T-helper 1 cell treated with Interleukin-12 subunit alpha and Interleukin-12 subunit beta and Interleukin-4 antibody, amounts not matched to agents 30 ng/mL and 1 ng/mL, for 36 hours (primary cell): ENCODE results near the gene ALX4. TPM values are rescaled to one million over a fixed set of nuclear protein-coding genes. Genes with fewer than 3 reads are reported as not detected.

Source experiments
- intact Hi-C: fragments of 100-400 bp; cut with micrococcal nuclease; formaldehyde crosslinking; loops from one replicate; pipeline ENCODE4 v1.15.1; 2024
- total RNA-seq: library from RNA; stranded (reverse); gene quantifications from 2 replicates; pipeline ENCODE4 v1.2.3, GENCODE V29; 2022

The ALX4 gene
- total RNA-seq, 1 donor from 2014 or later, result not detected

DNA sequence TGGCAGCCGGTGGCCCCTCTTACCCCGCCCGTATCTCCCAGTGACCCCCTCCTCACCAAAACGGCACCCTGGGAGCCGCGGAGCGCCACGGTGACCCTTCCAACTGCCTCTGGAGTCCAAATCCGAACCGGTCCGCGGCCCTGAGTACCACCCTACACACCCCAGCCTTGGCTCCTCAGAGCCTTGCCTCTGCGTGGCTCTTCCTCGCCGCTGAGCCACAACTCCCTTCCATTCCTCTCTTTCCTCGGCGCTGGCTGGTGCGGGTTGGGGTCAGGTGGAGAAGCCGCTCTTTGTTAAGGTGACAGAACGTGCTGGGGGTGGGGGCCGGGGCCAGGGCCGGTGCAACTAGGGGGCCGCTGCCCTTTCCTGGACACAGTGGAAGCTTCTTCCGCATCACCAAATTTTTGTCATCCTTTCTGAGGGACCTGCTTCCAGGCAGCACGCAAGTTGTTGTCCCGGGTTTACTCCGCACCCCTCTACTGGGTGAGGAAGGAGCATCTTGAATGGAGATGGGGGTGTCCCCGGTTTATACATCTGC, 6.5 kb downstream of the ALX4 start:
- intact Hi-C loops, result loop anchor here (10.0 kb wide), 1 partner anchor 341 kb away; no protein-coding TSS in a partner anchor

DNA sequence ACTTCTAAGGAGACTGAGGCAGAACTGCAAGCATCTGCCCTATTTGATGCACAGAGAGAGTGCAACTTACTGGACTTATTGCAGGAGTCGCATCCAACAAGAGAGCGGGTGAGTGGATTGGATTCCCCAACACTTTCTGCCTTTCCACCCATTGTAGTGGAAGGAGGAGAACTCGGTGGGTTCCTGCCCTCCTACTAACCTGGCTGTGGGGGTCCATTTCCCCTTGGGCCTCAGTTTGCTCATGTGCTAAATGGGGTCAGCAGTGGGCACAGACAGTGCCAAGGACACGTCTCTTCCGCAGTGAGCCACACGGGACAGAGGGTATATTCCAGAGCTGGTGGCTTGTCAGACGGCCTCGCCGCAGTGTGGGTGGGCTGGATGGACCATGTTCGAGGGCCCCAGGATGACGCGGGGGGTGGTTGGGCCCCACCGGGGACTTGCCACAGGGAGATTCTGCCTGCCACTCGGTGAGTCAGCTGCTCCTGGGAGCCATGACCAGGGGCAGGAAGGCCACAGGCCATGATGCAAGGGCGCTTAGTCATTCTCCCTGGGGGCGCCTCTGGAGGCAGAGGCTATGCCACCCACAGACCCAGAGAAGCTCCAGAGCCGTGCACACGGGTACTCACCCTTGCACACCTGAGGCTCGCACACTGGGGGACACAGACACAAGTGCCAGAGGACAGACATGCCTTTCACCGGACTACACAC, 8.2 kb downstream of the ALX4 start:
- intact Hi-C loops, result loop anchor here (10.0 kb wide), 1 partner anchor 343 kb away; no protein-coding TSS in a partner anchor

DNA sequence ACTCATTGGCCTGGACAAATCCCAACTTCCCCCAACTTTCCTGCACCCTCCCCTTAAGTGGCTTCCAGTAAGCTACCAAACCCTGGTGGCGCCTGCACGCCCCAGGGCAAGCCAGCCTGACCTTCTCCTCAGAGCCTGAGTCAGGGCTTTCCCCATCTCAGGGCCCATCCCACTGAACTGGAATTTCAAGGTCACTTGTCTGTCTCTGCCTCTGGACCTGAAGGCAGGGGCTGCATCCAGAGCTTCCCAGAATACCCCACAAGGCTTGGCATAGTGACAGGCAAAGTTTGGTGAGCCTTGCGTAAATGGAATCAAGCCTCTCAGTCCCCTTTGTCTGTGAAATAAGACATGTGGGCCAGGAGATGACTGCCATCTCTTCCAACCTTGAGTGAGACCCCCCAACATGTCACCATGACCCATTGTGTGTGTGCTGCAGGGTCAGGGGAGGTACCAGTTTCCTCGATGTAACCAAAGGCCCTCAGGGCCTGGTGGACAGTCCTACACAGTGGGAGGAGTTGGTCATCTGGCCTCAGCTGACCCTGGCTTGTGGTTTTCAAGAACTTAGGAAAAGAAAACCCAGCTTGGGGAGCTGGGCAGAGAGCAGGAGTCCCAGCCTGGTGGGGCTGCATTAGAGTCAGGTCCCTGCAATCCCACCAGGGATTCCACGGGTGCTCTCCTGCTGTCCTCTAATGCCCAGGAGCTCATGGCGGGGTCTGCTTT, 8.9 kb downstream of the ALX4 start:
- intact Hi-C loops, result loop anchor here (10.0 kb wide), 1 partner anchor 344 kb away; no protein-coding TSS in a partner anchor

DNA sequence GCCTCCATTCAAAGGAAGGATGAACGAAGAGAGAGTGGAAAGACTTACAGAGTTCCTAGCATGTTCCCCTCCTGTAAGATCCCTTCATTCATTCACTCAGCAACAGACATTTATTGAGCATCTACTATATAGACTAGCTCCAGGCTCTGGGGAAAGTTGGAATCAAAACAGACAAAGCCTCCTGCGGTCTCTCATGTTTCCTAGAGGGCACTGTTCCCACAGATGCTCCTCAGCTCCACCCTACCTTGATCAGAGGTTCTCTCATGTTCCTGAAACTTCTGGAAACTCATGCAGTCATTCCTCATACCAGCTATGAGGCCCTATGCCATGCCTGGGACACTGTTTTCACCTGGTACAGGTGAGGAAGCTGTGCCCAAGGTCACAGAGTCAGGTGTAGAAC, 11.1 kb downstream of the ALX4 start:
- intact Hi-C loops, result no loop called here

DNA sequence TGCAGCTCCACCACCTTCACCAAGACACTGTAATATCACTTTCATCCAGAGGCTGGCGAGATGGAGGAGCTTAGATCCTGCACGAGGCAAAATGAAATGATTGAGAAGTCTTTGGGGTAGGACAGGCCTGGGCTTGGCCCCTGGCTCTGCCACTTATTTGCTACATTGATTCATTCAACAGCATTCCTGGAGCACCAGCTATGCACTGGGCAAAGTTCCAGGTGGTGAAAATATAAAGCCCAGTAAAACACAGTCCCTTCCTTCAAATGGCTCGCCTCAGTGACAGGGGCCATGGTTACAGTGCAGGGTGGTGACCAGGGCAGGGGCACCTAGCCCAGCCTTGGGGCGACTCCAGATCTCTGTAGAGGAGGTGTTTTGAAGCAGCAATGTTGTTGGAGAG, 19.7 kb downstream of the ALX4 start:
- intact Hi-C loops, result no loop called here

DNA sequence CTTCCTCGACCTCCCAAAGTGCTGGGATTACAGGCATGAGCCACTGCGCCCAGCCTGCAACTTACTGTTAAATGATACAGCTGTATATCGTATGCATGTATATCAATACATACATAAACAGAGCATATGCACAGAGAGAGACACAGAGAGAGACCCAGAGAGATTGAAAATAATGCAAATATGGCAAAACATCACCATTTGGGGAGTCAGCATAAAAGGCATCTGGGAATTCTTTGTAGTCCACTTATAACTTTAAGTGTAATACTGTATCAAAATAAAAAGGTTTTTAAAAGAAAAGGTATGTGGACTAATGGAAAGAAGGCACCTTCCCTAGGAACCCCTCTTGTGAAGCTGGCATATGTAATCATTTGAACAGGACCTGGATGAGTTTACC, 21.8 kb downstream of the ALX4 start:
- intact Hi-C loops, result no loop called here

DNA sequence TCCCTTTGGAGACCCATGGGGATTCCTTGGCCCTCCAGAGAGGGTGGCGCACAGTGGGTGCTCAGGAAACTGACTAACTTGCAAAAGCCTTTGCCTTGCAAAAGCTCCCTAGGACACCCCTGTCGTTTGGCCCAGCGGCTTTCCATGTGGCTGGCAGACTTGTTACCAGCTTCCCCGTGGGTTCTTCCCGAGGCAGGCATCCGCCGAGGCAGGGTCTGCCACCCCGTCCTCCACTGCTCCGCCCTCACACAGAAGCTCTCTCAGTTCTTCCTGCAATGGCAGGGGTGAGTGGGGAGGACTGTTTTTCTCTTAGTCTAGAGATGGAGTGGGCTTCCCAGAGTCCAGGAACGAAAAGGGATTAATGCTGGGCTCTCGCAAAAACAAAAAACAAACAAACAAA, 23.0 kb downstream of the ALX4 start:
- intact Hi-C loops, result loop anchor here (1.0 kb wide), 4 partner anchors 177 to 816 kb away; no protein-coding TSS in a partner anchor

DNA sequence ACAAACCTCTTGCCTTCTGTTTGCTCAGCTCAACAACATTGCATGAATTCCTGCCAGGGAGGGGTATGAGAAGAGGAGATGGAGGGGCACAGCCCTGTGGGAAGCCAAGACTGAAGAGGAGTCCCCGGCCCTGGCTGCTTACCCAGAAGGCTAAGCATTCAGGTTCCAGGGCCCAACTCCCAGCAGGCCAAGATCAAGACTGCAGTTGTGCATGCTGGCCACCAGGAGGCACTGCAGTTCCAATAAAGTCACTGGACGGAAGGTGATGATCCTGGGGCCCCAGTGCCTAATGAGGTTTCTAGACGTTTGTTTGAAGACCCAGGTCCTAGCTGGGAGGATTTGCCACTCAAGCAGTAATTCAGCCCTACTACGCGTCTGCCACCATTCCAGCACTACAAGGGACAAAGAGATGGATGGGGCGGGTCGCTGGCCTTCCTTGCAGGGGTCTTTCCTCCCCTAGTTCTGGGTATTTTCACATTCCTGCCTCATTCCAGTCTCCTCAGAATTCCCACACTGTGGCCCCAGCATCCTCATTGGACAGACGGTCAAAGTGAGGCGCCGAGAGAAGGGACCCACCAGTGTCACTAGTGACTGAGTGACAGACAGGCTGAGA, 23.6 kb downstream of the ALX4 start:
- intact Hi-C loops, result loop anchor here (1.0 kb wide), 4 partner anchors 176 to 817 kb away; no protein-coding TSS in a partner anchor

DNA sequence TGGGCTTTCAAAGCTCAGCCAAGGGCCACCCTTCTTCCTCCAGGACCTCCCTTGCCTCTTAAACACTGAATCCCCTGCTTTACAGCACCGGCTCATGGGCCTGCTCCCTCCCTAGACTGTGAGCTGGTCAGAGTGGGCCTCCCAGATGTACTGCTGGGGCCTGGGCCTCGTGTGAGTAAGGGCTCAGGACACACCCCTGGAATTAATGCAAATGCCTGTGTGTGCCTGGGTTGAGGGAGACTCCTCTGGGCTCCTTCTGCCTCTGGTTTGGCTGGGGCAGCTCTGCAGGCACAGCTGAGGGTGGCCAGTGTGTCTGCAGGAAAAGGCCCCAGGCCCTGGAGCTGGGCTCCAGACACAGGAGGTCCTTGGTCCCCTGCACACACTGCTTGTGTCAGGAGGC, 24.2 kb downstream of the ALX4 start:
- intact Hi-C loops, result loop anchor here (1.0 kb wide), 4 partner anchors 175 to 818 kb away; no protein-coding TSS in a partner anchor

DNA sequence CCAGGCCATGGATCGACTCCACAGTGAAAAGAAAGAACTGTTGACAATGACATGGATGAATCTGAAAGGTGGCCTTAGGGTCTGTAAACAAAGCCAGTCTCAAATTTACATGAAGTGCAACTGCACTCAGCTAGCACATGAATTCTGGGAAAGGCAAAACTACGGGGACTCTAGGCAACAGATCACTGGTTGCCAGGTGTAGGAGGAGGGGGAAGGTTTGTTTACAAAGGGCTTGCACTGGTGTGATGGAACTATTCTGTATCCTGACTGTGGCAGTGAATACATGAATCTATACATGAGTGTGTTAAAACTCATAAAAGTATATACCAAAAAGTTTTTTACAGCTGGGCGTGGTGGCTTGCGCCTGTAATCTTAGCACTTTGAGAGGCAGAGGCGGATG, 27.3 kb downstream of the ALX4 start:
- intact Hi-C loops, result no loop called here

DNA sequence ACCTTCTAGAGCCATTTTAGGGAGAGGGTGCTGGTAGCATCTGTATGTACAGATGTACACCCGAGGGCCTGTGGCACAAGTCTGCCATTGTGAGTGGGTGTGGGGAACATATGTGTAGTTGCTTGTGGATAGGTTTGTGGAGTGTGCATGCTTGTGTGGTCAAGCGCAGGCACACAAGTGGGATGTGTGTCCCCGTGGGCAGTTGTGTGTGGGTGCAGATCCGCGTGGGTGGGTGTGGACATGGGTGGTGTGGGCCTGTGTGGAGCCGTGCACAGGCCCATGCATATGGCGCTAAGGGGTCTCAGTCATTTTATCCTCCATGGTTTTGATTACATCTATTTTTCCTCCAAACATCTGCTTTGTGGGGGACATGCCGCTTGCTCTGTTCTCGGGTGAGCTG, 28.8 kb downstream of the ALX4 start:
- intact Hi-C loops, result no loop called here

DNA sequence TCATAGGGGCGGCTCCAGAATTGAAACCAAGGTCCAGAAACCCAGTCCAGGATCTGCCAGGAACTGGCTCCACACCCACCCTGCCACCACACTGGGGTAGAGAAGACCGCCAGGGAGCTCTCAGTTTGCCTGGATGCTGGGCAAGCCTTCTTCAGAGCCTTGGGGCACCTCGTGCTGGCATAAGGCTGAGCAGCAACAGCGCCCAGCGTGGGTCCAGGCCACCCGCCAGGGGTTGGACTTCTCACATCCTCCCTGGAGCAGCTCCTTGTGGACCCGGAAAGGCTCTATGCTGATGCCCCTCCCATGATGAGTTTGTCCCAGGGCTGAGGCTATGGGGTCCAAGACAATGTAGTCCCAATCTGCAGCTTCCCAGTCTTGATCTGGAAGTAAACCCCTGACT, 29.7 kb downstream of the ALX4 start:
- intact Hi-C loops, result no loop called here

DNA sequence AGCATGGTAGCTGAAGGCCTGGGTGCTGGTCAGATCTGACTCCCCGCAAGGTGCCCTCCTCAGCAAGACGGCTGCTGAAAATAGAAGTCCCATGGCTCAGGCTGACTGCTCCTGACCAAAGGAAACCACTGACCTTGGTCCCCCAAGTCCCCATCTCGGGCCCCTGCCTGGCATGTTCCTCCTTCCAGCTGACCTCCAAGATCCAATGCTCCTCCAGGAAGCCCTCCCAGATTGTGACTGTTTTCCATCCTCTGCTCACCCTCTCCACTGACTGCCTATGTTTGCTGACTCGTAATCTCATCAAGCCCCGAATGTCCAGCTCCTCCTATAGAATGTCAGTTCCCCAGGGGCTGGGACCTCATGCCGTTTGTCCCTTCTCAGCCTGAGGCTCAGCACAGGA, 30.5 kb downstream of the ALX4 start:
- intact Hi-C loops, result no loop called here

DNA sequence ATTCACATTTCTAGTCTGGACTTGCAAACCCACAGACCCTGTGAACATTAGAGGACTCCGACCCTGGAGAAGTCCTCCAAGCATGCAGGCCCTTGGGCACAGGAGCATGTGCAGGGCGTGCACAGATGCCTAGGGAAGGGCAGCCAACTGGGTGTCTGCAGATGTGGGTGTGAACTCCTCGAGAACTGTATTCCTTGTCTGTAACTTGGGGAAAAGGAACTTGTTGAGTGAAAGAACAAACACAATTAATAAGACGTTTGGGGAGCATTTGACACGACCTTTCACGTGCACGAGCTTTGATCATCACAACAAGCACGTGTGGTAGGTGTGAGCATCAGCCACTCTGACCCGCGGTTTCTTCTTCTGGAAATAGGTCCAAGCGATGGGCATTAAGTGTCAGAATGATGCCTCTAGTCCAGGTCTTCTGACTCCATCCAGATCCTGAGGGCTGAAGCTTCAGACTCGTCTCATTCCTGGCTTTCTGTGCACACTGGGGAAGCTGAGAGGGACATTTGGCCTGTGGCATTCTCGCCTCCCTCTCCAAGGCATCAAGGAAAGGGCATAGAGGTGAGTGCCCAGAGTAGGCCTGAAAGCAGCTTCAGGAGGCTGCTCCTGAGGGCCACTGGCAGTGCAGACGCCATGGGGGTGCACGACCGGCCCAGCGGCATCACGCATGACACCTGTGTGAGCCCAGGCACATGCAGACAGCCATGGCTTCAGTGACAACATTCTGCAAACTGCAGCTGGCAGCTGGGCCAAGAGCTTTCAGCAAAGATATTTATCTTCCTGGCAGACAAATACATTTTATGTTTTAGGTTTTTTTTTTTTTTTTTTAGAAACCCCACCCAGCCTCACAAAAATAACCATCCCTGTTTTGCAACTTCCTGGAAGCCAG, 32.5 kb downstream of the ALX4 start:
- intact Hi-C loops, result no loop called here

DNA sequence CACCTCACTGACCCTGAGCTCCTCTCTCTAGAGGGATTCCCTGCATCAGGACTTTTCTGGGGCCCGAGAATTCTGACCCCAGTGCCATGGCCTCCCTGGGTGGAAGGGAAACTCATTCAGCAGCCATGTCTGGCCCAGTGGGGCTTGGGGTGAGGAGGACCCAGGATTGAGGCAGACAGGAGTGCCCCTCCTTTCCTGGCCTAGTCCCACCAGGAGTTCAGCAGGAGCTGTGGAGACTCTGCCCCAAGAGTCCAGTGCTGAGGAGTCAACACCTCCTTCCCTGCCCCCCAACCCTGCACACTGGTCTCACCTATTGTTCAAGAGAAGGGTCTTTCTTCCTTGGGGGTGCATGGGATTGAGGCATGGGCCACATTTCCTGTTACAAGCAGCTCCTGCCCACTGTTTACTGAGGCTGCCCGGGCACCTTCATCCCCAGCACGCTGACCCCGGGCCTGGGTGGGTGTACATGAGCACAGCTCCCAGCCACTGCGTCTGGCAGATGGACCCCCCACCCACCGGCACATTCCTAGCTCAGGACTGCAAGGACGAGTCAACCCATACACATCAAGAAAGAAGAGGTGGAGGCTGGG, 33.9 kb downstream of the ALX4 start:
- intact Hi-C loops, result no loop called here

DNA sequence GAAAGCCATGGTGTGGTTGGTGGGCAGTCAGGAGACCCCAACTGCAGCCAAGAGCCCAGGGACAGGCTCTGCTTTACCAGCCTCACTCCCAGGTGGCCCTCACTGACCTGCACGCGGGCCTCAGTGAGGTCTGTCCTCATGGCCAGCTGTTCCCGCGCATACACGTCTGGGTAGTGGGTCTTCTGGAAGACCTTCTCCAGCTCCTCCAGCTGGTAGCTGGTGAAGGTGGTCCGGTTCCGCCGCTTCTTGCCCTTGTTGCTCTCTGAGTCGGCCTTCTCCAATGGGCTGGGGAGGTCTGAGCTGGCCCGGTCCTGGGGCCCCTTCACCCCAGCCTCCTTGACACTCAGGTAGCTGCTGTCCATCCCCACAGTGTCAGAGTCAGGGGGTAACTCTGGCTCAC, 34.7 kb downstream of the ALX4 start:
- intact Hi-C loops, result no loop called here

DNA sequence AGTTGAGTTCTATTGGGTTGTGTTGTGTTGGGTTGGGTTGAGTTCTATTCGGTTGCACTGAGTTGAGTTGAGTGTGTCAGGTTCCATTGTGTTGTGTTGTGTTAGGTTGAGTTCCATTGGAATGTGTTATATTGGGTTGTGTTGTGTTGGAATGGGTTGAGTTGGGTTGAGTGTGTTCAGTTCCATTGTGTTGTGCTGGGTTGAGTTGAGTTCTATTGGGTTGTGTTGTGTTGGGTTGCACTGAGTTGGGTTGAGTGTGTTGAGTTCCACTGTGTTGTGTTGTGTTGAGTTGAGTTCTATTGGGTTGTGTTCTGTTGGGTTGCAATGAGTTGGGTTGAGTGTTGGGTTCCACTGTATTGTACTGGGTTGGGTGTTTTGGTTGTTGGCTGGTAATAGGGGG, 35.5 kb downstream of the ALX4 start:
- intact Hi-C loops, result no loop called here

DNA sequence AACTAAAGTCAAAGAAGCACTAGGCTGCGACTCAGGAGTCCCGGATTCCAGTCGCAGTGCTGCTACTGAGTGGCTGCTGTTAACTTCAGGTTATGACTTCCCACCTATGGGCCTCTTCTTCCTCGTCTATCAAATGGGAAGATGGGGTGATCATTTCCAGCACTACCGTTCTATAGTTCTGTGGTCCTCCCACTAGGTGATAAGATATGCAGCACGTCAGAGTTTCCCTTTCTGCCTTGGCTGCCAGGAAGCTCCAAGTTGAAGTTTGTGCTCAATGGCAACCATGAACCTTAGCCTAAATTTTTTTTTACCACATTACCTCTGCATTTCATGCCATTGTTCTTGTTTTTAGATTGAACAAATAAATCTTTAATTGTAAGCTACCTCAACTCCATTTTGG, 38.7 kb downstream of the ALX4 start:
- intact Hi-C loops, result no loop called here

DNA sequence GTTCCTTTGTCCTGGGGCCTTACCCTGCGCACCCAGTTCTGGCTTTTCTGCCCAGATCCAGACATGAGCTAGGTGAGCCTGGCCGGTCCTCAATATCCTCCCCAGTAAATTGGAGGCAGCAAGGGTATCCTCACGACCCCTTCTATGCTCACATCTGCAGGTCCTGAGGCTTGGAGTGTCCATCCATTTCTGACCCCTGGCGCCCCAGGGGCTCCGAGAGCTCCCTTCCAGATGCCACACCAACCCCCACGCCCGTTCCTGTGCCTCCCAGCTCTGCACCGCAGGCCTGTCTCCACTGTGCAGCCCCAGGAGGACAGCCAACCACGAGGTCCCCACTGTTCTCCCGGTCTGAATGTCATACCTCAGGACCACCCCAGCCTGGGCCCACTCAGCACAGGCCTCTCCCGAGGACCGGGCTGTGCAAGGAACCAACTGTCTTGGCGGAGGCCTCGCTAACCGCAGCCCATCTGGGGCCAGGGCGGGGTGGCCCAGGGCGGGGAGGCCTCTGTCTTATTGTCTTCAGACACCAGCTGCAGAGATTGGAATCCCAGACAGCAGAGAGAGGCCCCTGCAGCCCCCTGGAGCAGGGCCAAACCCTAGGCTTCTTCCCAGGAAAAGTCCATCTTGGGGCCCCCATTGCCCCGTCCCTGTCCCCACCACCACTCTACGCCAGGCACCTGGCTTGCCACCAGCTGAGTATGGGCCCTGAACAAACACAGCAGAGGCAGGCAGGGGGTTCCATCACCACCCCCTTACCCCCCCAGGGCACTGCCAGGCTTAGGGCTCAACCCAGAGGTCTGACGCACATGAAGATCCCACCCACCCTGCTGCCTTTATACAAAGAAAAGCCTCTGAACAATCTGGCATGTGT, 39.3 kb downstream of the ALX4 start:
- intact Hi-C loops, result no loop called here
